GM23248 (cell line): Measurements from ENCODE around the gene PLCB2.

Experiments used
- EZH2 ChIP-seq: fragments of 200-600 bp; sonication (generic); IDR thresholded peaks from 2 replicates; pipeline ENCODE4 v1.6.1; 2018; ENCODE audit warnings: antibody characterized with exemption, mild to moderate bottlenecking; ENCODE audit not compliant: insufficient read depth, poor library complexity, severe bottlenecking
- EZH2phosphoT487 ChIP-seq: fragments of 200-600 bp; sonication (generic); IDR thresholded peaks from 2 replicates; pipeline ENCODE4 v1.6.1; 2018; ENCODE audit warnings: antibody characterized with exemption, moderate library complexity, mild to moderate bottlenecking, low read depth; ENCODE audit not compliant: insufficient read depth

- no peak for TF ChIP-seq EZH2phosphoT487
- TF ChIP-seq EZH2: no peak
Measured at GRCh38 chr15:40303576-40303975, 4.2 kb downstream of the PLCB2 start.
